ENCODE data around the gene RPTOR.

RPTOR gene

DNA sequence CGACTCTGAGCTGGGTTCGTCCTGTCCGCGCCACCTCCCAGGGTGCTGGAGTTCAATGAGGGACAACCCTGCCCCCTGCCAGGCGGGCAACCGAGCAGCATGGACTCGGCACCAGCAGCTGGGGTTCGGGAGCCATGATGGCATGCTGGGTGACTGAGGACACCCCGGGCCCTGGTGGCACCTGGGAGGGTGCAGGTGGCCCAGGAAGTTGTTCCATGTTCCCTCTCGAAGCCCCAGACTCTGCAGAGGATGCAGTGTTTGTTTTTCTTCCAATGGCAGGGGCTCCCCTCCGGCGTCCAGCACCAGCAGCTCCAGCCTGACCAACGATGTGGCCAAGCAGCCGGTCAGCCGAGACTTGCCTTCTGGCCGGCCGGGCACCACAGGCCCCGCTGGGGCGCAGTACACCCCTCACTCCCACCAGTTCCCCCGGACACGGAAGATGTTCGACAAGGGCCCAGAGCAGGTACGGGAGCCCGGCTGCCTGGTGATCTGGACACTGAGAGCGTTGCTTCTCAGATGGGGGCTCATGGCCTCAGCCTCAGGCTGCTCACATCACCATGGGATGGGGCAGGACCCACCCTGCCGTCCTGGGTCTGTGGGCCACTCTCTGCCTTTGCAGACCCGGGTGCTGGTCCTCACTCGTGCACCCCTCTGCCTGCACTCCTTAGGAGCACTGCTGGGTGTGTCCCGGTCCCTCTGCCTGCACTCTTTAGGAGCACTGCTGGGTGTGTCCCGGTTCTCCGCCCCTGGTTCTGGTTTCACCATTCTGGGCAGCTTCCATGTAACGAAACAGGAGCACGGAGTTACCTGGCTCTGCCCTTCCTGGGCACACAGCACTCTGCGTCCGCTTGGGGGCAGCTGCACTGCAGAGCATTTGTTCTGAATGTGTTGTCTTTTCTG is 378.8 kb downstream of the RPTOR start:
- no peak for DNase-seq

DNA sequence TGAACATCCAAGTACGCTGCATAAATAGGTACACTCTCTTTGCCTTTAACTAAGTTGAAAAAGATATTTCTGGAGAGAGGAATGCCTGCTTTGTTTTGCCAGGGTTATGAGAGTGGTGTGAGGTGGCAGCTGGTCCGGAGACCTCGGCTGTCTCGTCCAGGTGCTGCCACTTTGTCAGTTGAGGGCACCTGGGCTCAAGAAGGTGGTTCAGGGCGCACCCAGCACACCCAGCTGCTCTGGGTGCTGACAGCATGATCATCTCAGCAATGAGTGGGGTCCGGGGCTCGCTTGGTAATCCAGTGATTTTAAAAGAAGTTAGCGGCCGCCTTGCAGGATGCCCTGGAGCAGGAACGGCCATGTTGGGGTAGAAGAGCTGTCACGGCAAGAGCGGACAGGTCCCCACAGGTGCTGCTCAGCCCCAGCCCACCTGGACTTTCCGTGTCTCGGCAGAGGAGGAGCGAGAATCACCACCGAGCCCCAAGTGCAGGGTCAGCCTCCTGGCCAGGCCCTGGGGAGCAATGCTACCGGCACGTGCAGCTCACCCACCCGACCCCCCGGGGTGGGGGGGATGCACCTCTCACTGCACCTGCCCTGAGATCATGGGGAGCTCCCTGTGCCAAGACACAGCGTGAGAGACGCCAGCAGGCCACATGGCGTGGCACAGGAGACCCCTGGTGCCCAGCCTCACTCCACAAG is 379.6 kb downstream of the RPTOR start:
- no peak for DNase-seq

DNA sequence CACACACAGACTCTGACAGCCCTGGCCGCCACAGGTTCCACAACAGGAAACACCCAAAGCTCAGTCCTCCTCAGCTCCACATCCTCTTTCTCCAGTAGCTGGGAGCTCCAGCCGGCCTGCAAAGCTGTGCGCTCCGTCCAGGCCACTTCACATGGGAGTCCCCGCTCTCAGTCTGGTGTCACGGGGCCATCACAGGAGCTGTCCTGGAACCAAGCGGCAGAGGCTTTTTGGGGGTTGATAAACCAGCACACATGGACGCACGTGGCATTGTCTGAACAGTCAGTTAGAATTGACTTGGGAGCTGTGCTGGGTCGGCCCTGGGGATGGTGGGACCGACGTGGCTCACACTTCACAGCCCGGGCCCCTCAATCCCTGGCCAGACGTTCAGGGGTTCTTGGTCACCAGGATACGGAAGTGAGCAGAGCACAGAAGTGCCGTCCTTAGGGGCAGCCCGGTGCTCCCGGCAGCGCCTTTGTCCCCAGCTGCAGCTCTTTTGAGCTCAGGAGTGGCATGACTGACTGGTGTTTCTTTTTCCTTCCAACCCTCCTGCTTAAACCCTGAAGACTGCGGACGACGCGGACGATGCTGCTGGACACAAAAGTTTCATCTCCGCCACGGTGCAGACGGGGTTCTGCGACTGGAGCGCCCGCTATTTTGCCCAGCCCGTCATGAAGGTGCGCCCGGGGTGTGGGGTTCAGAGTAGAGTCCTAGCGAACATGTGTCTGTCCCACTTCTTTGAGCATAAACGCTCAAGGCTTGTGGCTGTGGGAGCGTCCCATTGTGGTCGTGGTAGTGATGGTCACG is 380.4 kb downstream of the RPTOR start:
- no peak for DNase-seq

DNA sequence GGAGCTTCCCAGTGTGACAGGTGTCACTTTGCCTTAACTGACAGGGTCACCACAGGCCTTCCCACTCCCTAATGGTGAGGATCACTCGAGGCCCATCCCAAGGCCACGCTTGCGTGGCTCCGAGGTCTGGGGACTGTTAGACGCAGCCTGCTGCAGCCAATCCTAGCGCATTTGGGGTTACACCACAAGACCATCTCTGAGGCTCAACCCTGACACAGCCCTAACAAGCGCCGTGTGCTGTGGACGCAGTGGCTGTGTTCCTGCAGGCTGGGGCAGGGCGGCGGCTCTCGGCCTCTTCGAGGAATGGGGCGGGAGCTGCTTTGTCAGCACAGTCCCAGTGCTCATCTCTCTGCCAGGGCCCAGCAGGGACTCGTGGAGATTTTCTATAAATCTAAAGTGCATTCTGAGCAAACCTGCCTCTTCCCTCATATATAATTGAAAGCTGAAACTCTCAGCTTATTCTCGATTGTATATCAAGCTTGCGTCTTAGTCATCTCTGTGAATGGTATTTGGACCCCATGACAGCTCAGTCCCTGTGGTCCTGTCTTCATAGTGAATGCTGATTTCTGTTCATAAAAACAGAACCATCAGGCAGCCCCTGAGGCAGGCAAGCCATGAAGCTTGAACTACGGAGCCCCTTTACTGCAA is 381.2 kb downstream of the RPTOR start:
- DNase-seq: no peak

DNA sequence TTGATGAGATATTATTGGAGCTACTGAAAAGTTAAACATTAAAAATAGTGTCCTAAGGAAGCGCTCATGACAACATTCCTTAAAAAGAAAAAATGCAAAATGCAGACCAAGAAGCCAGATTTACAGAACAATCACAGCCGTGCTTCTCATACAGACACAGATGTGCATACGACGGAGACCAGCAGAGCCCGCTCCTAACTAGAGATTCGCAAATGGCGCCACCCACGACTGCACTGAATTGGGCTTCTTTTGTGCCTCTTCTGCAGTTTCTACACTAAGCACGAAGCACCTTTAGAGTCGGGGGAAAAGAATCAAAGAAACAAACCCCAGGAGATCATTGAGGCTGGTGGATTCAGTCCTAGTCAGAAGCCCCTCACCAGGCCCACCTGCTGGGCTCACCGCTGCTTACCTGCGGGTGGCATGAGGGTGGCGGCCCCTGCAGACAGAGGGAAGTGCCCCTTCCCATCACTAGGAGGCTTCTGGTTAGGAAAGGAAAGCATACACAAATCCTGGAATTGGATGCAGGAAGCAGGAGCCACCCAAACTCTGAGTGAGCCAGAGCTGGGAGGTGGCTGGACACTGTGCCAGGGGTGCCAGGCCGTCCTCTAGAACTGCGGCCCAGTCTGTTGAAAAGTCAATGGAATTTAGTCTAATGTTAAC is 382.1 kb downstream of the RPTOR start:
- DNase-seq: no peak

DNA sequence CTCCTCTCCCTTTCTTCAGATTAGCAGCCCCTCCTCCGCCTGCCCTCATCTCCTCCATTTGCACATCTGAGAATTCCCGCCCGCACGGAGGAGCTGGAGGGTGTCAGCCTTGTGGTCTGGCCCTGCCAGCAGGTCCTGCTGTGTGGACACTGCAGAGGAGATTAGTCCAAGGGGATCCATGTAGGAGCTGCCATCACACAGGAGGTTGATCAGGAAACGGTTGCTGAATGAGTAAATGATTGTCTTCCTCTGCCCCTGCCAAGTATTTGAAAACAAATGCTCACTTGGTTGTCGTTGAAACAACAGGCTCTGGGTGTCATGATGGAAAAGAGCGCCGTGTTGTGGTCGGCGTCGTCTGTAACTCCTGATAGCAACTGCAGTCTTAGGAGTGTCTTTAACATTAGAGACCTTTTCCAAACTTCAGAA is 383.2 kb downstream of the RPTOR start:
- no peak for DNase-seq

- no peak for DNase-seq
Measured at GRCh38 chr17:80929449-80929848, 384.8 kb downstream of the RPTOR start.

- no peak for DNase-seq
Measured at GRCh38 chr17:80930335-80931279, 386.0 kb downstream of the RPTOR start.

GRCh38 chr17:80931421-80932265 is 387.0 kb downstream of the RPTOR start:
- no peak for DNase-seq

- no peak for DNase-seq
Measured at GRCh38 chr17:80935526-80935925, 390.9 kb downstream of the RPTOR start.

- DNase-seq: no peak
Measured at GRCh38 chr17:80936218-80936617, 391.6 kb downstream of the RPTOR start.

GRCh38 chr17:80936723-80937122 is 392.1 kb downstream of the RPTOR start:
- no peak for DNase-seq

DNA sequence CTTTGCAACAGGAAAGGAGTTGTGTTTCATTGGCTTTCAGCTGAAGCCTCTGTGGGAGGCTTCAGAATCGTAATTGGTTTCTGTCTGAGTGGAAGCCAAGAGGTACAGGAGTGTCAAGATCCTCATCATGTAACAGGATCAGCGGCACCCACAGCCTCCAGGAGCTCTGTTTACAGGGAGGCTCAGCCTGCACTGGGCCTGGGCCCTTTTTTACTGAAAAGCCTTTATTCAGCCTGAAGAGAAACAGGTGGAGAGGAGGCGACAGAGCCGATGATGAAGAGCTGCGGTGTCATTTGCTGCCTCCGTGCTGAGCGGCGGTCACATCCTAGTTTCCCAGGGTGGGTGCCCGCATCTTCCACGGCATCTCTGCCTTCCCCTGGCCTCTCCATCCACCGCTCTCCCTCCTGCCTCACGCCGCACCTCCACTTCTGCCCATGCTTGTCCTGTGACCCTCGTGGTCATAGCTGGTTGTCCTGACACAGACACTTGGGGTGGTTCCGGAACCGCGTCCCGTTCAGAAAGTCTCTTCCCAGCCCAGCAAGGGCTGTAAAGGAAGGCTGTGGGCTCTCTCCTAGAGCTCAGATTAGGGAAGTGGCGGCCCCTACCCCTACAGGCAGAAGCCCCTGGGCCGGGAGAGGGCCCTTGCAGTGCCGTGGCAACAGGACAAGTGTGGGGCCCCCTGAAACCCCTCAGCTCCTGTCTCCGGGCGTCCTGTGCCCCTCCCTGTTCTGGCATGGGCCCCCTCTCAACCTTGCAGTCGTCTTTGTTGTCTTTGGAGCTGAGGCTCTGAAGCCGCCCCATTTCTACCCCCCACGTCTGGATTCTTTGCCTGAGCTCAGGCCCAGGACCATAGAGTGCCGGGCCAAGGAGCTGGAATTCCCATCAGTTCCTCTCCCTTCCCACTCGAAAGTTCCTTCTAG is 393.1 kb downstream of the RPTOR start:
- no peak for DNase-seq

- no peak for DNase-seq
Measured at GRCh38 chr17:80938556-80938955, 393.9 kb downstream of the RPTOR start.

- DNase-seq: no peak
Measured at GRCh38 chr17:80939151-80940145, 394.8 kb downstream of the RPTOR start.

GRCh38 chr17:80940171-80941123 is 395.8 kb downstream of the RPTOR start:
- DNase-seq: no peak

Measured in DMS 273 treated with DMSO at 0.1 percent for 48 hours (cell line).